Retinal pigment epithelial cell (primary cell): ENCODE data around the gene CFAP299.

Experiments used
- DNase-seq: peaks from one replicate; pipeline ENCODE4 v3.0.0-alpha.2; 2010; ENCODE audit warnings: low read depth
- H3K4me3 ChIP-seq: 2 replicates; pipeline ENCODE4 v1.5.1; 2011; ENCODE audit warnings: mild to moderate bottlenecking, low read length, control low read depth, moderate library complexity
- TF ChIP-seq, protein P1 (sequence below): conservative IDR thresholded peaks from 2 replicates; pipeline ENCODE4 v1.5.1; 2011; ENCODE audit warnings: low read depth, low read length, control low read depth, inconsistent platforms

Gene CFAP299

DNA sequence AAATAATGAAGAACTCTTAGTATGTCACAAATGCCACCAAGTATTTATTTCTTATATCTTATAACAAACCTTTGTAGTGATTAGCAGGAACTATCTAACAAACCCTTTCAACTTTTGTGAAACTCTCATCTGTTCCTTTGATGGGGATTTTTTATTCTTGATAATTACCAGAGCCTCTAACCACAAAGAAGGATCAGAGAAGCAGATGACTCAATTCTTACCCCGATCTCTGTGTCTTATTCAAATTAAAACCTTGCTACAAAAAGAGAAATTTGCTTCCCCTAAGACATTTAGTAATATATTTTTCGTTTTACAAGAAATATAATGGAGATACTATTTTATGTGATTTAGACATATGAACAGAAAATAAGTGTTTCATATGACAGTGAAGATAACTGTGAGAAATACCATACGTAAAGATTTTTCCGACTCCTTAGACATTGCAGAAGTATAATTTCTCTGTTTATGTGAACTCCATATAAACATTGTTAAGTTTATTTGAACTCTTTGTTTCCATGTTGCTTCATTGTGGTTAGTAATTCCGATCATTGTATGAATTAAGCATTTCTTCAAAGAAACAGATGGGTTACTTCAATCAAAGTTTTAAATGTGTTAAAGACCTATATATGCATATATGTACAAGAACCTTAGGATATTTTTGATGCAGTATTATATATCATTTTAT lies 205.4 kb downstream of the CFAP299 start:
- no peak overlapping the region for H3K4me3 ChIP-seq
- no peak for DNase-seq
- TF ChIP-seq, protein P1, sequence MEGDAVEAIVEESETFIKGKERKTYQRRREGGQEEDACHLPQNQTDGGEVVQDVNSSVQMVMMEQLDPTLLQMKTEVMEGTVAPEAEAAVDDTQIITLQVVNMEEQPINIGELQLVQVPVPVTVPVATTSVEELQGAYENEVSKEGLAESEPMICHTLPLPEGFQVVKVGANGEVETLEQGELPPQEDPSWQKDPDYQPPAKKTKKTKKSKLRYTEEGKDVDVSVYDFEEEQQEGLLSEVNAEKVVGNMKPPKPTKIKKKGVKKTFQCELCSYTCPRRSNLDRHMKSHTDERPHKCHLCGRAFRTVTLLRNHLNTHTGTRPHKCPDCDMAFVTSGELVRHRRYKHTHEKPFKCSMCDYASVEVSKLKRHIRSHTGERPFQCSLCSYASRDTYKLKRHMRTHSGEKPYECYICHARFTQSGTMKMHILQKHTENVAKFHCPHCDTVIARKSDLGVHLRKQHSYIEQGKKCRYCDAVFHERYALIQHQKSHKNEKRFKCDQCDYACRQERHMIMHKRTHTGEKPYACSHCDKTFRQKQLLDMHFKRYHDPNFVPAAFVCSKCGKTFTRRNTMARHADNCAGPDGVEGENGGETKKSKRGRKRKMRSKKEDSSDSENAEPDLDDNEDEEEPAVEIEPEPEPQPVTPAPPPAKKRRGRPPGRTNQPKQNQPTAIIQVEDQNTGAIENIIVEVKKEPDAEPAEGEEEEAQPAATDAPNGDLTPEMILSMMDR: no peak

DNA sequence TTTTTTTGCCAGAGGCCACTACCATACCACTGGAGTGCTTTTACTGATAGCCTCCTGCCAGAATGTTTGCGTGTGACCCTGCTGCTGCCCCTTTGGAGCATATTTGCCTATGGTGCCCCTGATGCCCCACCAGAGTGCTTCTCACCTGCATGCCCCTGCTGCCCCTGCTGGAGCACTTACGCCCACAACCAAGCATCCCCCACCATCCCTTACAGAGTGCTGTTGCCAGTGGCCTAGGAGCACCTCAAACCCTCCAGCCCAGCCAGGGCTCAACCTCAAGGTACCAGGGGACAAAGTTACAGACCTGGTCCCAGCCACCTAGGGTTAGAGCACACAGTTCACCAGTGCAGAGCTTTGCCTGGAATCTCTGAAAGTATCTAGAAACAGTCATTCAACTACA lies 207.2 kb downstream of the CFAP299 start:
- DNase-seq: no peak
- TF ChIP-seq, protein P1: no peak
- no peak overlapping the region for H3K4me3 ChIP-seq

DNA sequence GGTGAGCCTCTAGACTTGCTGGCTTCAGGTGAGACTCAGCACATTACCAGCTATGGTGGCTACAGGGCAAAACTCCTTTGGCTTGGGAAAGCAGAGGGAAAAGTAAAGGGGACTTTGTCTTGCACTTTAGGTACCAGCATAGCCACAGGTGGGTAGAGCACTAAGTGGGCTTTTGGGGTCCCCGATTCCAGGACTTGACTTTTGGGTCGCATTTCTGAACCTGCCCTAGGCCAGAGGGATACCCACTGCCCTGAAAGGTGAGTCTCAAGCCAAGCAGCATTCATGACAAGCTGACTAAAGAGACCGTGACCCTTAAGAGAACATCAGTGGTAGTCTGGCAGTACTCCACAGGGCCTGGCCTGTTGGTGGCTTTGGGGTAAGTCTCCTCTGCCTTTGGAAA lies 224.8 kb downstream of the CFAP299 start:
- no peak for DNase-seq
- TF ChIP-seq, protein P1: no peak
- H3K4me3 ChIP-seq: no peak overlapping the region

DNA sequence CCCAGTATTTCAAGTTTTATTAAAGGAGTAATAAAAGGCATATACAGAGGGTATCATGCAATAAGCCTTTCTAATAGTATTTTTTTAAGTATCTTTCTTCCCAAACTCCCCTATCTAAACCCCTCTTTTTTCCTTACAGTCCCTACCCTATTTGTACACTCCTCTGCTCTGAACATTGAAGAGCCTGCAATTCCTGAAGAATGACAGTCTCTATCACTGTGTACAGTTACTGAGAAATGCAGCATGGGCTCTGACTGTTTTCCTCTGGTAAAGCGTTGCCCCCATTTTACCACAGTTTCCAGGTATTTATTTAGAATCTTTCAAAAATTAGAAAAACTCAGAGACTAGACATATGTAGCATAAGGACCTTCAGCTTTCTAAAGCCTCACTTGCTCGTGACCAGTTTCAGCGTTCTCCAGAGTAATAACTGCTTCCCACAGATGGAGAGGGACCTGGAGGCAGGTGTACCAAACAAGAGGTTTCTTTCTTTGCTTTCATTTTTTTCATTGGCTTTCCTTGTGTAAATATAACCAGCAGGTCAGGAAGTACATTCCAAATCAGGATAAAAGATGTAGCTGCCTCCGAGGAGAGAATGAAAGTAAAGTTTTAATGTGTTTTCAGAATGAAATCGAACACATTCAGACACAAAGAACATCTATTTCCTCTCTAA lies 230.8 kb downstream of the CFAP299 start:
- no peak for DNase-seq

DNA sequence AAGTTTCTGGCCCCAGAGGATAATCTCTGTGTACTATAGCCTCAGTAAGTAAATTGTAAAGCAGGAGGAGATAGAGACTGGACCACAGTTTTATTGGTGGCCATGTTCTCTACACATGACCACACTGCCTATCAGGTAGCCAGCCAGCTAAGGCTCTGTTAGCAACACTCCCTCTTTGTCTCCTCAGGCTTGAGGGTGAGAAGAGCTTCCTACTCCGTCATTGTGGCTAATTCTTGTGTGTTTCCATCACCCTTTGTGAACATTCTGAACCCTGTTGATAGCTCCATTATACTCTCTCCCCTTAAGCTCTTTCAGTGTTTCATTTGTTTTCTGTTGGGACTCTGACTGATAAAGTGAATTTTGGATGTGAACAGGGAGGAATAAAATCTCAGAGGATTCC lies 233.4 kb downstream of the CFAP299 start:
- TF ChIP-seq, protein P1: no peak
- DNase-seq: no peak
- no peak overlapping the region for H3K4me3 ChIP-seq

More for the DNA sequence above, 230.8 kb downstream of the CFAP299 start:
- TF ChIP-seq, protein P1: no peak
- H3K4me3 ChIP-seq: no peak overlapping the region

DNA sequence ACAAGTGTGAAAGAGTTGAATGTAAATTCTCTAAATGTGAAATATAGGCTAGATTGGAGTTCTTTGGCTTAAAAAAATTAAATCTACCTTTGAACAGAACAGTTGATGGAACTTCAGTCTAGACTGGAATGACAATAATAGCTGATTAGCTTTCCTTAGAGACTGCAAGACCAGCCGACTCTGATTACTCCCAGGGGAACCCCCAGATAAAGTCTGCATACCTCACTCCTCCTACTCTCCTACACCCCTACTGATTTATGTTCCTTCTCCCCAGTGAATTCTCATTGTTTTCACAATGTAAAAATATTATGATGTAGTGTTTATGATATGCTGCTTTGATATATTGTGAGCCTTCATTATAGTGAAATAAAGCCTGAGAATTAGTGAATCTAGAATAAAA lies 241.3 kb downstream of the CFAP299 start:
- no peak for DNase-seq
- TF ChIP-seq, protein P1: no peak
- no peak overlapping the region for H3K4me3 ChIP-seq

DNA sequence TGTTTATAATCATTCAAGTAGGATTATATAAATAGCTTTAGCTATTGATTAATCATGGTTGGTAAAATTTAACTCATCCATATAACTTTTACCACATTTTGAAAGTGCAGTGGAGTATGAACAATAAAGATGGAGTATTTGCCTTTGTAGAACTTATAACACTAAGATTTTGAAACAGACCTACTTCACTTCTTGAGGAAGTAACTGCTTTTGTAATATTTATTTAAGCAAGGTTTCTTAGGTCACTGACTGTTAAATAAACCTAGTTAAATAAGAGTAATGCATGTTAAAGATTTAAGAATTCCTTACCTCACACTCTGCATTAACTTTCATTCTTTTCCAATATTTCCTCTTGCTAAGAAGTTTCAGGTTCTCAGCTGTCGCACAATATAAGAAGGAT lies 242.5 kb downstream of the CFAP299 start:
- H3K4me3 ChIP-seq: no peak overlapping the region
- TF ChIP-seq, protein P1: no peak
- DNase-seq: no peak
